Sigmoid colon (tissue), 4 donors: ENCODE results near the gene SPTAN1.

Source experiments
- CTCF ChIP-seq, 4 experiments: fragments of 450-650 bp in 3 of 4; fragments of 200-600 bp in 1 of 4; IDR thresholded peaks; one replicate each; pipeline ENCODE4 v1.5.1; 2016 to 2019; ENCODE audit warnings: antibody characterized with exemption in 4 of 4, mild to moderate bottlenecking in 3 of 4, moderate library complexity in 2 of 4
- POLR2A ChIP-seq, 2 donors: fragments of 450-650 bp; IDR thresholded peaks; one replicate each; pipeline ENCODE4 v1.6.1; 2016; ENCODE audit warnings: antibody characterized with exemption in 2 of 2, mild to moderate bottlenecking in 2 of 2, moderate library complexity in 2 of 2
- POLR2AphosphoS5 ChIP-seq, 4 donors: sonication (generic); formaldehyde crosslinking; IDR thresholded peaks; one replicate each; pipeline ENCODE4 v1.6.1; 2017; ENCODE audit warnings: antibody characterized with exemption in 4 of 4

- TF ChIP-seq CTCF (IDR thresholded peaks at IDR 0.05) (no peak), POLR2A (IDR thresholded peaks at IDR 0.05) (no peak), POLR2AphosphoS5 (IDR thresholded peaks at IDR 0.05) (no peak)
Observed at GRCh38 chr9:128633057-128633456, 80.7 kb downstream of the SPTAN1 start.
